TTC549 (cell line): ENCODE data around the gene CAPZB.
"Not testable (repeated sequence)": the region's sequence is repeated elsewhere in the genome, so short reads cannot be mapped to it uniquely, and the experiment has no call there.

ENCODE experiments used
- FAIRE-seq: peaks from 2 replicates; lab custom pipeline; 2012; peaks lifted over from hg19 to GRCh38; lab: Jason Lieb, UNC

Gene CAPZB

GRCh38 chr1:19497443-19497842 lies 12.1 kb upstream of the CAPZB start:
- not testable (repeated sequence) for FAIRE-seq

GRCh38 chr1:19496527-19496874 lies 11.2 kb upstream of the CAPZB start:
- no peak for FAIRE-seq

GRCh38 chr1:19495799-19496526 lies 10.6 kb upstream of the CAPZB start:
- FAIRE-seq, result no peak

GRCh38 chr1:19495000-19495656 lies 9.8 kb upstream of the CAPZB start:
- no peak for FAIRE-seq

- FAIRE-seq, result no peak
Observed at GRCh38 chr1:19493547-19493946, 8.2 kb upstream of the CAPZB start.

- no peak for FAIRE-seq
Observed at GRCh38 chr1:19489996-19490395, 4.7 kb upstream of the CAPZB start.

GRCh38 chr1:19488136-19488535 lies 2.8 kb upstream of the CAPZB start:
- FAIRE-seq, result no peak

GRCh38 chr1:19484798-19485361 lies 459 bp downstream of the CAPZB start:
- no peak for FAIRE-seq

GRCh38 chr1:19484338-19484797 lies 971 bp downstream of the CAPZB start:
- no peak for FAIRE-seq

GRCh38 chr1:19483691-19484090 lies 1.6 kb downstream of the CAPZB start:
- FAIRE-seq, result no peak

GRCh38 chr1:19483261-19483660 lies 2.1 kb downstream of the CAPZB start:
- no peak for FAIRE-seq

GRCh38 chr1:19481826-19482398 lies 3.4 kb downstream of the CAPZB start:
- FAIRE-seq, result no peak

GRCh38 chr1:19480282-19480681 lies 5.1 kb downstream of the CAPZB start:
- no peak for FAIRE-seq

GRCh38 chr1:19479351-19480120 lies 5.8 kb downstream of the CAPZB start:
- FAIRE-seq, result no peak

GRCh38 chr1:19478322-19478721 lies 7.0 kb downstream of the CAPZB start:
- FAIRE-seq, result no peak

- FAIRE-seq, result no peak
Observed at GRCh38 chr1:19477284-19478249, 7.8 kb downstream of the CAPZB start.

- no peak for FAIRE-seq
Observed at GRCh38 chr1:19476450-19477190, 8.7 kb downstream of the CAPZB start.

GRCh38 chr1:19475296-19475695 lies 10.0 kb downstream of the CAPZB start:
- no peak for FAIRE-seq

- no peak for FAIRE-seq
Observed at GRCh38 chr1:19472174-19472573, 13.2 kb downstream of the CAPZB start.

GRCh38 chr1:19469004-19469403 lies 16.3 kb downstream of the CAPZB start:
- no peak for FAIRE-seq
